Panc1 (cell line): ENCODE data around the gene PTCD2. TPM values are rescaled to one million over a fixed set of nuclear protein-coding genes. Genes with fewer than 3 reads are reported as not detected.

Experiments
- ATAC-seq: fragments of 200-7000 bp; cut with Tn5 transposase; 2 replicates; pipeline ENCODE4 v1.9.1; 2020; ENCODE audit warnings: mild to moderate bottlenecking, moderate library complexity
- BruUV-seq: library from RNA; stranded (reverse); fragments of 400-500 nt; replicated peaks from 2 replicates; lab custom pipeline; 2021; lab: Mats Ljungman, UMichigan
- CTCF ChIA-PET: fragments of 300-600 bp; sonication (Branson Sonifier 250); formaldehyde crosslinking; loops from one replicate; lab custom pipeline; 2022; ENCODE audit warnings: antibody characterized with exemption; lab: Charles Lee
- POLR2A ChIA-PET: fragments of 300-600 bp; sonication (Branson Sonifier 250); formaldehyde crosslinking; loops from one replicate; lab custom pipeline; 2022; ENCODE audit warnings: antibody characterized with exemption; lab: Charles Lee
- DNase-seq: peaks from one replicate; pipeline ENCODE4 v3.0.0-alpha.2; 2010; ENCODE audit warnings: low read depth, low spot score
- H3K27ac ChIP-seq: 2 replicates; pipeline ENCODE4 v1.5.1; 2011; ENCODE audit warnings: mild to moderate bottlenecking, low read length, inconsistent platforms
- H3K27me3 ChIP-seq: fragments of 200-500 bp; sonication (Bioruptor generic); 2 replicates; pipeline ENCODE4 v1.6.0; 2014; ENCODE audit warnings: low read length, inconsistent platforms; ENCODE audit not compliant: control insufficient read depth, insufficient read depth
- H3K36me3 ChIP-seq: fragments of 200-500 bp; sonication (Bioruptor generic); 2 replicates; pipeline ENCODE4 v1.5.1; 2014; ENCODE audit warnings: inconsistent platforms, mild to moderate bottlenecking, low read length, moderate library complexity; ENCODE audit not compliant: control insufficient read depth, insufficient read depth
- H3K4me1 ChIP-seq: 2 replicates; pipeline ENCODE4 v1.5.1; 2011; ENCODE audit warnings: inconsistent platforms, mild to moderate bottlenecking, low read length, moderate library complexity; ENCODE audit not compliant: control insufficient read depth, insufficient read depth
- H3K4me3 ChIP-seq, 2 experiments: 2 replicates each; pipeline ENCODE4 v1.5.1; 2011 to 2012; ENCODE audit warnings: low read depth in 2 of 2, low read length in 2 of 2, mild to moderate bottlenecking in 2 of 2, inconsistent platforms in 1 of 2, moderate library complexity in 1 of 2
- H3K9me3 ChIP-seq: fragments of 200-500 bp; sonication (Bioruptor generic); 2 replicates; pipeline ENCODE4 v1.5.1; 2014; ENCODE audit warnings: low read depth, mild to moderate bottlenecking, inconsistent platforms, low read length, moderate library complexity; ENCODE audit not compliant: control insufficient read depth, insufficient read depth
- CTCF ChIP-seq: fragments of 450-650 bp; IDR thresholded peaks from 2 replicates; pipeline ENCODE4 v1.5.1; 2017; ENCODE audit warnings: mild to moderate bottlenecking
- POLR2AphosphoS5 ChIP-seq: IDR thresholded peaks from 2 replicates; pipeline ENCODE4 v1.6.1; 2012; ENCODE audit warnings: mild to moderate bottlenecking, low read depth, low read length, moderate library complexity
- REST ChIP-seq, 2 experiments: IDR thresholded peaks; 2 replicates each; pipeline ENCODE4 v1.6.1; 2011 to 2012; ENCODE audit warnings: low read depth in 2 of 2, control low read depth in 1 of 2, low read length in 1 of 2, mild to moderate bottlenecking in 1 of 2, moderate library complexity in 1 of 2; ENCODE audit not compliant: insufficient read depth in 1 of 2
- SIN3A ChIP-seq: IDR thresholded peaks from 2 replicates; pipeline ENCODE4 v1.6.1; 2012; ENCODE audit warnings: low read depth, mild to moderate bottlenecking, low read length, moderate library complexity, borderline replicate concordance; ENCODE audit not compliant: insufficient read depth
- TCF7L2 ChIP-seq: IDR thresholded peaks from 2 replicates; pipeline ENCODE4 v1.6.1; 2011; ENCODE audit warnings: mild to moderate bottlenecking, low read depth, low read length, inconsistent platforms
- in situ Hi-C: cut with HindIII; loops from 2 replicates; pipeline ENCODE4 v1.10.0; 2016; ENCODE audit warnings: low sequenced_read_pairs, low pct_unique_long_range_greater_than_20kb
- intact Hi-C: fragments of 100-400 bp; cut with micrococcal nuclease; formaldehyde crosslinking; loops from one replicate; pipeline ENCODE4 v1.10.0; 2022; ENCODE audit not compliant: unreplicated experiment
- total RNA-seq: library from RNA; stranded (reverse); gene quantifications from one replicate; pipeline ENCODE4 v1.2.1, GENCODE V29; 2021; ENCODE audit not compliant: unreplicated experiment

Gene PTCD2
- total RNA-seq, 1 experiment from 2014 or later, result 13.0 TPM

DNA sequence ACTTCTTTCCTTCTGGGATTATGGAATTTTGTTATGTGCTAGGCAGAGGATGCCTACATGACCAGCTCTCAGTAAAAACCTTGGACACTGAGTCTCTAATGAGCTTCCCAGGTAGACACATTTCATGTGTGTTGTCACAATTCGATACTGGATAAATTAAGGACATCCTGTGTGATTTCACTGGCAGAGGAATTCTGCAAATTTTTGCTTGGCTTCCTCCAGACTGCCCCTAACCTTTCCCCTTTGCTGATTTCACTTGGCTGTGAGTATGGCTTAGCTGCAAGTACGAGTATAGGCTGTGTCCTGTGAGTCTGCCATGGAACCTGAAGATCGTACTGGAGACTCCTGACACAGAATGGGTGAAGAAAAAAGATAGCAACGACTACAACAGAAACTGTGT lies 47.8 kb upstream of the PTCD2 start:
- Histone ChIP-seq H3K27ac (no peak overlapping the region), H3K4me3 (no peak overlapping the region), H3K9me3 (no peaks in the 10 kb centered on the region), H3K4me1 (no peaks in the 10 kb centered on the region; the same call in 1 of the 2 replicates), H3K36me3 (peaks cover 2% of the 10 kb centered on the region; the same call in 1 of the 2 replicates), H3K27me3 (no peaks in the 10 kb centered on the region)
- in situ Hi-C loops (no loop called here), intact Hi-C loops (loop anchor here (10.0 kb wide), 1 partner anchor 138 kb away; no protein-coding TSS in a partner anchor)
- DNase-seq (no peak), ATAC-seq (no peak)
- CTCF ChIA-PET, result no interaction called here
- TF ChIP-seq TCF7L2, result no peak
- no peak for TF ChIP-seq REST (IDR thresholded peaks at IDR 0.05; ENCODE audit: insufficient read depth in 1 of 2, low read depth in 2 of 2, low read length in 1 of 2)
- no peak for TF ChIP-seq SIN3A
- TF ChIP-seq CTCF, result no peak
- TF ChIP-seq POLR2AphosphoS5, result no peak
- POLR2A ChIA-PET, result no interaction called here
- BruUV-seq, result no TSS peak

- TF ChIP-seq CTCF (no peak), POLR2AphosphoS5 (no peak), REST (IDR thresholded peaks at IDR 0.05; ENCODE audit: insufficient read depth in 1 of 2, low read depth in 2 of 2, low read length in 1 of 2) (no peak), SIN3A (no peak), TCF7L2 (no peak)
- H3K27ac ChIP-seq, result no peak overlapping the region
Observed at GRCh38 chr5:72273547-72273946, 46.6 kb upstream of the PTCD2 start.

More at GRCh38 chr5:72273547-72273946, 46.6 kb upstream of the PTCD2 start:
- no TSS peak for BruUV-seq
- Histone ChIP-seq H3K9me3 (no peaks in the 10 kb centered on the region), H3K4me1 (no peaks in the 10 kb centered on the region), H3K4me3 (no peak overlapping the region), H3K36me3 (no peaks in the 10 kb centered on the region; the same call in 1 of the 2 replicates), H3K27me3 (no peaks in the 10 kb centered on the region)
- ChIA-PET CTCF (no interaction called here), POLR2A (no interaction called here)
- ATAC-seq (no peak), DNase-seq (no peak)
- intact Hi-C loops (loop anchor here (10.0 kb wide), 1 partner anchor 139 kb away; no protein-coding TSS in a partner anchor), in situ Hi-C loops (no loop called here)
